Left ventricle myocardium superior (tissue), 1 donor: ENCODE results near the gene NLRP1. TPM values are rescaled to one million over a fixed set of nuclear protein-coding genes. Genes with fewer than 3 reads are reported as not detected.

Experiments
- ATAC-seq: fragments of 200-7000 bp; cut with Tn5 transposase; one replicate; pipeline ENCODE4 v1.9.1; 2020; ENCODE audit warnings: mild to moderate bottlenecking, moderate library complexity
- DNase-seq: peaks from one replicate; pipeline ENCODE4 v3.0.0-alpha.2; 2020
- intact Hi-C: fragments of 100-400 bp; cut with micrococcal nuclease; formaldehyde crosslinking; loops from one replicate; pipeline ENCODE4 v1.11.0; 2022
- total RNA-seq: library from RNA; stranded (reverse); fragmentation: NEBNext Ultra II Directional; extraction: Animal tissue kit (Norgen Biotek cat#: 25700); gene quantifications from one replicate; pipeline ENCODE4 v1.2.1, GENCODE V29; 2021
- donor health status: DM: no; HTN: yes; CAD: no; lungs with severe emphysema.

Gene NLRP1
- total RNA-seq, 1 donor from 2014 or later: 8.4 TPM

- ATAC-seq (no peak), DNase-seq (no peak)
- intact Hi-C loops: no loop called here
Observed at GRCh38 chr17:5561736-5562571, 22.4 kb downstream of the NLRP1 start.

- ATAC-seq (no peak), DNase-seq (no peak)
- intact Hi-C loops: no loop called here
Observed at GRCh38 chr17:5560361-5560988, 23.8 kb downstream of the NLRP1 start.

GRCh38 chr17:5558815-5559785 is 25.2 kb downstream of the NLRP1 start:
- DNase-seq (no peak), ATAC-seq (no peak)
- intact Hi-C loops: no loop called here

GRCh38 chr17:5557990-5558389 is 26.3 kb downstream of the NLRP1 start:
- intact Hi-C loops: no loop called here
- ATAC-seq (no peak), DNase-seq (no peak)

DNA sequence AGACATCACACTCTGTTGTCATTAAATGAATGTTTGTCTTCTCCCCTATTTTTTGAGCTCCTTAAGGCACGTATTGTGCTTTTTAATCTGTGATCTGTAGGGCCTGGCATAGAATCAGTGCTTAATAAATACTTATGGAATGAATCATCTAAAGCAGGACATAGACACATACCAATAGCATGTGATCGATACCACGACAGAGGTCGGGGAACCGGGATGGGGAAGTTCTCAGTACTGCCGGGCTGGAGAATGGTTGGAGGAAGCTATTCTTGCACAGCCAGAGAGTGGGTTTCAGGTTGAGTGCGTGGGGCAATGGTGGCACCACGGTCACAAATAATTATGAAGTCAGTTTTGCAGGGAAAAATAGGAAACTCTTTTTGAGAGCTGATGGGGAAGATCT is 26.8 kb downstream of the NLRP1 start:
- intact Hi-C loops: no loop called here
- ATAC-seq (no peak), DNase-seq (no peak)

- no peak for DNase-seq
- intact Hi-C loops: no loop called here
- no peak for ATAC-seq
Observed at GRCh38 chr17:5555254-5555653, 29.1 kb downstream of the NLRP1 start.

DNA sequence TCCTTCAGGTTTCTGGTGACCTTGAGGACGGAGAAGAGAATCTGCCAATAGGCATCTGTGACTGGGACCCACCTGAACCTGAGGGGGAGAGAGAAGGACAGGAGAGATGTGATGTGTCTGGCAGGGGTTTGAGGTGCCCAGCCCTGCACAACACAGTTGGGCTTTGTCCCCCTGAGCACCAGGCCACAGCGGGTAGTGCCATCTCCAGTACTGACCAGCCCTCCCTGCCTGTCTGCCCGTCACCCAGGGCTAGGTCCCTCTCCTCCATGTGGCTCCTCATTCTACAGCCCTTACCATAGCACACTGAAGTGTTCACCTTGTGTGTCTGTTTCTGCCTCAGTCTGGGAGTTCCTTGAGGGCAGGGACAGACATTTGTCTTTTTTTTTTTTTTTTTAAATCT is 30.8 kb downstream of the NLRP1 start:
- intact Hi-C loops: no loop called here
- DNase-seq: no peak
- no peak for ATAC-seq

- intact Hi-C loops: no loop called here
- no peak for DNase-seq
- no peak for ATAC-seq
Observed at GRCh38 chr17:5552841-5553240, 31.5 kb downstream of the NLRP1 start.

GRCh38 chr17:5545051-5545987 is 39.0 kb downstream of the NLRP1 start:
- DNase-seq: no peak
- ATAC-seq: no peak
- intact Hi-C loops: no loop called here

DNA sequence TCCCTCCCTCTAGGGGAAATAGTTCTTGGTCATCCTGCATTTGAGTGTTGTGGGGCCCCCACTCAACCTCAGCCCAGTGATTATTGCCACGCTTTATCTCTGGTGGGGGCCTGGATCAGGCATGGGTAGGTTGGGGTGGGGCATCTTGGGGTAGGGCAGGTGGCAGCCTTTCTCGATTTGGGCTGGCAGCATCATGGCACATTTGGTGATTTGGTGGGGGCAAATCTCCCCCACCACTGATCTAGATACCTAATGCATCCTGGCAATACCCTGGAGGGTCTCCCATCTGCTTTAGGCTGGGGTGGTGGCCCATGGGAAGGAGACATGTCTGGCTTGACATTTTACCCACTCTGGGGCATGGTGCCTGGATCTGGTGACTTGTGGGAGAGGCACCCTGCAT is 40.2 kb downstream of the NLRP1 start:
- ATAC-seq: no peak
- DNase-seq: no peak
- intact Hi-C loops: no loop called here

GRCh38 chr17:5541610-5542202 is 42.6 kb downstream of the NLRP1 start:
- no peak for DNase-seq
- ATAC-seq: no peak
- intact Hi-C loops: no loop called here

DNA sequence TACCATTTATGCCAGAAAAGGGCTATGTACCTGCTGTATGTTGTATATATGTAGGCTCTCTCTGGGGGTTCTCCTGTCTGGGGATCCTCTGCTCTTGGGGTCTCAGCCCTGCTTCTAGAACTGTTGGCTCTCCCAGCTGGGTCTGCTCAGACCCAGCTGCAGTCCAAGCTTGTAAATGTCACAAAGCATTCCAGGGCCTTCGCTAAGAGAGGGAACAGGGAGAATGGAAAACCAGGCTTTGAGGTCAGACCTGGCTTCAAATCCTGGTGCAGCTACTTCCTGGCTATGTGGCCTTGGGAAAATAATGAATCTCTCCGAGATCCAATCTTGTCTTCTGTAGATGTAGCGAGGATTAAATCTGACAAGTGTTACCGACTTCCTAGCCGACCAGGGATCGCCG is 44.0 kb downstream of the NLRP1 start:
- intact Hi-C loops: no loop called here
- ATAC-seq (no peak), DNase-seq (no peak)

DNA sequence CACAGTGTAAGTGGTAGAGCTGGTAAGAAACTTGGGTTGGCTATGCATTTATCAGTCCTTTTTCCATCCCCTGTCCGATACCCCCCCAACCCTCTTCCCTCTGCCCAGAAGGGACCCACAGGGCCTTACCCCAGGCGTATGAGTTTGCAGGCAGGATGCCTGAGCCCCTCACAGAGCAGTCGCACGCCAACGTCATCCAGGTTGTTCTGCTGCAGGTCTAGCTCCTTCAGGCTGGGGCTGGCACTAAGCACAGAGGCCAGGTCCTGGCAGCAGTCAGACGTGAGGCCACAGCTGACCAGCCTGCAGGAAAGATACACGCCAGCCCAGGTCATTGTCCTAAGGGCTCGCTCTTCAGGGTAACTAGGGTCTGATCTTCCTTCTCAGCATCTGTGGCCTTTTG is 45.0 kb downstream of the NLRP1 start:
- ATAC-seq (no peak), DNase-seq (no peak)
- intact Hi-C loops: no loop called here

DNA sequence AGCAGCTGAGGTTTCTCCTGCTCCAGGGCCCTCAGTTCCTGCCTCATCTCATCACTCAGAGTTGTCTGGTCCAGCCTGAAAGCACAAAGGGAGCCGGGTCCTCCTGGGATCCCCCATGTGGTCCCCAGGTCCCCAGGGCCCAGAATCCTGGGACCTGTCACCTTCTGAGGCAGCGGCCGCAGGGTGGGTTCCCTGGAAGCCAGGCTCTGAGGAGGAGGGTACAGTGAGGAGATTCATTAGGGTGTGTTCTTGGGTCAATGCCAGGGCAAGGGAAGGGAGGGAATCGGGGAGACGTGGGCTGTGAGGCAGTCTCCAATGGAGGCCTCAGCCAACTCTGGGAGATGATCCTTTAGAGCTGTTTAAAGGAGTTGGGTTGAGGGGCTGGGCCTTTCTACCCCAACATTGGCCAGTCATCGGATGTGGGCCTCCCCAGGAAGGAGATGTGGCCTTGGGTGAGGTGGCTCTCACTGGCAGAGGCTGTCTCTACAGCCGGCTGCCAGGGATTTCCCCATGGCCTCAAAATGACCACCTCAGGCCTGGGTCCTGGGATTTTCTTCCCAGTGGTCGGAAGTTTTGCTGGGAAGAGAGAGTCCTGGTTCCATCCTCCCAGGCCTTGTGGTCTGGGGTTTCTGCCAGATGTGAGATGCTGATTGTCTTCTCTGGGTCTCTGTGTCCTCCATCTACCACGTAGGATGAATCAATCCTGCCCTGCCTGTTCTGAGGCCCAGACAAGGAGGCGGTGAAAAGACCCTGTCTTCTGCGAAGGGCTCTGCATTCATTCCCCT is 47.3 kb downstream of the NLRP1 start:
- intact Hi-C loops: no loop called here
- DNase-seq (no peak), ATAC-seq (no peak)

DNA sequence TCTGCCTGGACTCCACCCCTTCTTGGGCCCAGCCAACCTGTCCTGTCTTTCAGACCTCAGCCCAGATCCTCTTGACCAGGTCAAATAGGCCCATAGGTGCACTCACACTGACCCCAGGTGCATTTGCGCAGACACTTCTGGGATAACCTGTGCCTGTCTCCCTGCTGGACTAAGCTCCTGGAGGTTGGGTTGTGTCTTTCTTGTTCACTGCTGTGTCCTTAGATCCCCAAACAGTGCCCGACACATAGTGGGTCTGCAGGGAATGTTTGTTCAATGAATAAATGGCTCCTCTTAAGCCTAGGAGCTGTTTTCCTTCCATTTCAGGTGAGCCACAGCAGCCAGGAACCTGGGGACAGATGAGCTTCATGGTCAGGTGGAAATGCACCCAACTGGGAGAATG is 48.9 kb downstream of the NLRP1 start:
- no peak for ATAC-seq

DNA sequence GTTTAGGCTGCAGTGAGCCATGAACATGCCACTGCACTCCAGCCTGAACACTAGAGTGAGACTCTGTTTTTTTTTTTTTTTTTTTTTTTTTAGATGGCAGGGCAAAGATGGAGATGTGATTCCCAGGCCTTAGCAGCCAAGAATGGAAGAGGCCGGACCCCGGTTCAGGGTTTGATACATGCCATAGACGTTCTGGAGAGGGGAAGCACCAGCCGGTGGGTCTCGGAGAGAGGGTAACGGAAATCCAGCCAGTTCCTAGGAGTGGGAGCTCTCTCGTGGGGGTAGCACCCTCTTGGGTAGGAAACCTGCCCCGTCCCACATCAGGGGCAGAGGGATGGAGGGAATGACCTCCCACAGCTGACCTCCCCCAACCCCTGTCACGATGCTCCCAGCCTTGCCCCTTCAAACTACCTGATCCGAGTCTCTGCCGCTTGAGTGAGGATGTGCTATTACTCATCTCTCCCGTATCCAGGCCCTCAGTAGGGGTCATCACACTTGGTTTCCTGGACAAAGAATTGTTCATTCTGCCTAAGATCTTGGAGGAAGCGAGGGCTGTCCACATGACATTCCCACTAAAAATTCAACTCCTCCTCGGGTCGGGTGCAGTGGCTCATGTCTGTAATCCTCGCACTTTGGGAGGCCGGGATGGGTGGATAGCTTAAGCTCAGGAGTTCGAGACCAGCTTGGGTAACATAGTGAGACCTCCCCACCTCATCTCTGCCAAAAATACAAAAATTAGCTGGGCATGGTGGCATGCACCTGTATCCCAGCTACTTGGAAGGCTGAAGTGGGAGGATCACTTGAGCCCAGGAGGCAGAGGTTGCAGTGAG is 50.6 kb downstream of the NLRP1 start:
- ATAC-seq (no peak), DNase-seq (no peak)
- intact Hi-C loops: no loop called here

More for the DNA sequence above, 48.9 kb downstream of the NLRP1 start:
- no peak for DNase-seq
- intact Hi-C loops: no loop called here

DNA sequence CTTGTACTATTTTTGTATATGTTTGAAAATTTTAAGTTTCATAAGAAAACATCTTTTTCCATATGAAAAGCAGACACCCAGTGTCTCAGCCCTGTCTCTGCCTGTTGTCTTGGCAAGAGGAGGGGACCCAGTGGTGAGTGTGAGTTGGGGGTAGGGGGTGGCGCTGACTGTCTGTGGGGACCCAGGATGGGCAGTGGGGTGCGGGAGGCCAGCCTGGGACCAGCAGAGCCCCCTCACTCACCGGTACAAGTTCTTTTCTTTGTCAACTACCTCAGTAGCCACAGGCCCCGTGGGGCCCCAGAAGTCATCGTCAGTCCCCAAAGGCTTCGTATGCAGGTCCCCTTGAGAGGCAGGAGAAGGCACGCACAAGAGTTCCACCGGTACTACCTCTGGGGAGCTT is 51.7 kb downstream of the NLRP1 start:
- no peak for ATAC-seq
- DNase-seq: no peak

More for the DNA sequence above, 51.7 kb downstream of the NLRP1 start:
- intact Hi-C loops: no loop called here
